COLO668 (cell line): ENCODE results near the gene LHCGR.
A peak's percentile ranks its signal among the peaks of the same experiment; 100 is the strongest.

Experiments
- DNase-seq: peaks from one replicate; lab custom pipeline; 2025; ENCODE audit not compliant: unreplicated experiment; lab: John Stamatoyannopoulos, UW

LHCGR gene

GRCh38 chr2:48755473-48755872 is at the start of gene LHCGR:
Gene LHCGR, minus strand, starts transcription at chr2:48755724. Its CDS starts 53 bp downstream, at chr2:48755671.
- peak; percentile 48 for DNase-seq

GRCh38 chr2:48799601-48800000 is 44.1 kb upstream of the LHCGR start:
- DNase-seq, result no peak

- DNase-seq, result no peak
Observed at GRCh38 chr2:48795065-48795464, 39.5 kb upstream of the LHCGR start.

- DNase-seq, result no peak
Observed at GRCh38 chr2:48793671-48794070, 38.1 kb upstream of the LHCGR start.

- no peak for DNase-seq
Observed at GRCh38 chr2:48792030-48792429, 36.5 kb upstream of the LHCGR start.

- no peak for DNase-seq
Observed at GRCh38 chr2:48790407-48791170, 35.1 kb upstream of the LHCGR start.

- DNase-seq, result no peak
Observed at GRCh38 chr2:48787580-48787979, 32.1 kb upstream of the LHCGR start.

GRCh38 chr2:48781366-48781765 is 25.8 kb upstream of the LHCGR start:
- no peak for DNase-seq

- no peak for DNase-seq
Observed at GRCh38 chr2:48779019-48779716, 23.6 kb upstream of the LHCGR start.

- DNase-seq, result no peak
Observed at GRCh38 chr2:48774251-48774650, 18.7 kb upstream of the LHCGR start.

GRCh38 chr2:48771241-48772014 is 15.9 kb upstream of the LHCGR start:
- no peak for DNase-seq

GRCh38 chr2:48770181-48770580 is 14.7 kb upstream of the LHCGR start:
- no peak for DNase-seq

- DNase-seq, result no peak
Observed at GRCh38 chr2:48768669-48769068, 13.1 kb upstream of the LHCGR start.

GRCh38 chr2:48767330-48767729 is 11.8 kb upstream of the LHCGR start:
- DNase-seq, result peak; percentile 12

- DNase-seq, result no peak
Observed at GRCh38 chr2:48760826-48761225, 5.3 kb upstream of the LHCGR start.

GRCh38 chr2:48759682-48760081 is 4.2 kb upstream of the LHCGR start:
- DNase-seq, result no peak

- DNase-seq, result no peak
Observed at GRCh38 chr2:48756289-48756688, 765 bp upstream of the LHCGR start.

- no peak for DNase-seq
Observed at GRCh38 chr2:48754874-48755273, 650 bp downstream of the LHCGR start.

GRCh38 chr2:48753228-48753627 is 2.3 kb downstream of the LHCGR start:
- no peak for DNase-seq

- DNase-seq, result no peak
Observed at GRCh38 chr2:48750128-48750739, 5.3 kb downstream of the LHCGR start.
